H1 (cell line): ENCODE data around the gene TRNP1. TPM values are rescaled to one million over a fixed set of nuclear protein-coding genes. Genes with fewer than 3 reads are reported as not detected.

Experiments used
- CTCF ChIA-PET: fragments of 300-600 bp; sonication (Branson Sonifier 250); formaldehyde crosslinking; loops from one replicate; lab custom pipeline; 2021; ENCODE audit not compliant: partially characterized antibody; lab: Charles Lee
- POLR2A ChIA-PET: fragments of 300-600 bp; sonication (Branson Sonifier 250); formaldehyde crosslinking; loops from one replicate; lab custom pipeline; 2021; ENCODE audit warnings: inconsistent platforms; ENCODE audit not compliant: partially characterized antibody; lab: Charles Lee
- DNase-seq, 2 experiments: peaks; one replicate each; pipeline versions ENCODE4 v3.0.0 to v3.0.0-alpha.2; 2010 to 2022; ENCODE audit warnings: low spot score in 2 of 2, low read depth in 1 of 2, mixed read lengths in 1 of 2
- FAIRE-seq: peaks from 2 replicates; lab custom pipeline; 2011; peaks lifted over from hg19 to GRCh38; lab: Jason Lieb, UNC
- H2AFZ ChIP-seq: 2 replicates; pipeline ENCODE4 v1.8.1; 2012; ENCODE audit warnings: low read length, inconsistent platforms
- H2AK5ac ChIP-seq: 2 replicates; pipeline ENCODE4 v1.6.1; 2013; ENCODE audit warnings: low read depth, low read length
- H2BK120ac ChIP-seq: replicated peaks from 2 replicates; pipeline ENCODE3; 2013; ENCODE audit warnings: low read depth, low read length, inconsistent platforms
- H2BK12ac ChIP-seq: 2 replicates; pipeline ENCODE4 v1.6.1; 2013; ENCODE audit warnings: low read depth, low read length
- H2BK15ac ChIP-seq: 2 replicates; pipeline ENCODE4 v1.6.1; 2013; ENCODE audit warnings: low read length
- H2BK20ac ChIP-seq: 2 replicates; pipeline ENCODE4 v1.6.1; 2013; ENCODE audit warnings: low read length
- H2BK5ac ChIP-seq: 2 replicates; pipeline ENCODE4 v1.6.1; 2013; ENCODE audit warnings: low read depth, low read length
- H3K14ac ChIP-seq: 2 replicates; pipeline ENCODE4 v1.6.1; 2013; ENCODE audit warnings: inconsistent platforms; ENCODE audit not compliant: insufficient read length
- H3K18ac ChIP-seq: 2 replicates; pipeline ENCODE4 v1.6.1; 2013; ENCODE audit warnings: low read length; ENCODE audit errors: extremely low read depth
- H3K23ac ChIP-seq: 2 replicates; pipeline ENCODE4 v1.6.1; 2013; ENCODE audit warnings: inconsistent platforms; ENCODE audit not compliant: insufficient read length
- H3K23me2 ChIP-seq: 2 replicates; pipeline ENCODE4 v1.6.1; 2013; ENCODE audit warnings: low read depth, low read length
- H3K27ac ChIP-seq: 2 replicates; pipeline ENCODE4 v1.6.1; 2011; ENCODE audit warnings: low read depth, low read length, inconsistent platforms
- H3K27me3 ChIP-seq, 4 experiments: replicated peaks in 1 of 4; 1 replicate in 1 of 4; 2 replicates in 3 of 4; pipeline versions ENCODE4 v1.6.1 to v1.8.1; 2011 to 2013; ENCODE audit warnings: low read length in 3 of 4, mild to moderate bottlenecking in 3 of 4, inconsistent platforms in 2 of 4, mixed read lengths in 2 of 4, moderate library complexity in 1 of 4; ENCODE audit not compliant: control insufficient read depth in 3 of 4, insufficient read depth in 3 of 4; ENCODE audit errors: extremely low read depth in 1 of 4
- H3K36me3 ChIP-seq, 4 experiments: 2 replicates each; pipeline versions ENCODE4 v1.6.1 to v1.8.1; 2011 to 2013; ENCODE audit warnings: mild to moderate bottlenecking in 4 of 4, low read length in 3 of 4, moderate library complexity in 2 of 4, control low read depth in 1 of 4, inconsistent platforms in 1 of 4; ENCODE audit not compliant: insufficient read depth in 4 of 4, control insufficient read depth in 2 of 4
- H3K4ac ChIP-seq: replicated peaks from 2 replicates; pipeline ENCODE3; 2013; ENCODE audit warnings: low read length, low read depth, mixed read lengths, inconsistent platforms; ENCODE audit not compliant: insufficient read length
- H3K4me1 ChIP-seq, 4 experiments: replicated peaks in 1 of 4; 1 replicate in 1 of 4; 2 replicates in 3 of 4; pipeline versions ENCODE4 v1.6.1 to v1.8.1; 2011 to 2013; ENCODE audit warnings: low read length in 3 of 4, inconsistent platforms in 2 of 4, mixed read lengths in 1 of 4; ENCODE audit not compliant: insufficient read depth in 4 of 4, control insufficient read depth in 3 of 4
- H3K4me2 ChIP-seq, 2 experiments: 2 replicates each; pipeline versions ENCODE4 v1.6.1 to v1.8.1; 2011 to 2013; ENCODE audit warnings: low read depth in 2 of 2, low read length in 2 of 2, control low read depth in 1 of 2, inconsistent platforms in 1 of 2, mild to moderate bottlenecking in 1 of 2; ENCODE audit not compliant: insufficient read depth in 1 of 2
- H3K4me3 ChIP-seq, 4 experiments: fragments of 200-600, 300-600 bp in 1 of 4; sonication (generic), shearing (Covaris generic), sonication (Bioruptor Twin) in 1 of 4; 2 replicates each; pipeline versions ENCODE4 v1.5.1 to v1.8.1; 2011 to 2016; ENCODE audit warnings: low read length in 4 of 4, low read depth in 3 of 4, control low read depth in 2 of 4, inconsistent platforms in 2 of 4, mild to moderate bottlenecking in 2 of 4, mixed read lengths in 1 of 4, moderate library complexity in 1 of 4; ENCODE audit not compliant: insufficient read depth in 2 of 4; ENCODE audit errors: extremely low read depth in 1 of 4
- H3K56ac ChIP-seq: replicated peaks from 2 replicates; pipeline ENCODE3; 2013; ENCODE audit warnings: low read depth, mild to moderate bottlenecking, mixed read lengths, low read length, inconsistent platforms; ENCODE audit not compliant: insufficient read length
- H3K79me1 ChIP-seq: 2 replicates; pipeline ENCODE4 v1.6.1; 2013; ENCODE audit warnings: low read depth, low read length, control low read depth
- H3K79me2 ChIP-seq, 2 experiments: 2 replicates each; pipeline versions ENCODE4 v1.6.1 to v1.8.1; 2012 to 2013; ENCODE audit warnings: low read length in 2 of 2, mild to moderate bottlenecking in 2 of 2, inconsistent platforms in 1 of 2; ENCODE audit not compliant: insufficient read depth in 2 of 2, control insufficient read depth in 1 of 2
- H3K9ac ChIP-seq, 4 experiments: replicated peaks in 1 of 4; 1 replicate in 1 of 4; 2 replicates in 3 of 4; pipeline versions ENCODE4 v1.6.1 to v1.8.1; 2011 to 2013; ENCODE audit warnings: low read depth in 3 of 4, low read length in 3 of 4, control low read depth in 2 of 4, mild to moderate bottlenecking in 2 of 4, moderate library complexity in 2 of 4, inconsistent platforms in 1 of 4; ENCODE audit errors: extremely low read depth in 1 of 4
- H3K9me3 ChIP-seq, 2 experiments: 2 replicates each; pipeline versions ENCODE4 v1.6.1 to v1.8.1; 2012 to 2013; ENCODE audit warnings: mild to moderate bottlenecking in 2 of 2, moderate library complexity in 2 of 2, control low read depth in 1 of 2, inconsistent platforms in 1 of 2, low read depth in 1 of 2, low read length in 1 of 2, mixed read lengths in 1 of 2; ENCODE audit not compliant: insufficient read depth in 2 of 2
- H4K20me1 ChIP-seq, 2 experiments: replicated peaks in 1 of 2; 2 replicates each; pipeline versions ENCODE3 to v1.8.1; 2011 to 2013; ENCODE audit warnings: inconsistent platforms in 2 of 2, low read length in 2 of 2, mild to moderate bottlenecking in 1 of 2; ENCODE audit not compliant: insufficient read depth in 2 of 2, control insufficient read depth in 1 of 2
- H4K5ac ChIP-seq: 2 replicates; pipeline ENCODE4 v1.6.1; 2013; ENCODE audit warnings: low read length, low read depth, mixed read lengths, inconsistent platforms; ENCODE audit not compliant: insufficient read length
- H4K8ac ChIP-seq: 2 replicates; pipeline ENCODE4 v1.8.0; 2013; ENCODE audit warnings: mild to moderate bottlenecking, moderate library complexity, low read length, inconsistent platforms; ENCODE audit not compliant: insufficient read depth; ENCODE audit errors: extremely low read depth
- H4K91ac ChIP-seq: replicated peaks from 2 replicates; pipeline ENCODE3; 2013; ENCODE audit warnings: low read length, mixed read lengths, inconsistent platforms; ENCODE audit not compliant: insufficient read length
- HDAC6 ChIP-seq: IDR thresholded peaks from one replicate; pipeline ENCODE4 v1.7.1; 2012; ENCODE audit warnings: low read depth, mild to moderate bottlenecking, inconsistent platforms, low read length, moderate library complexity
- NANOG ChIP-seq: IDR thresholded peaks from 2 replicates; pipeline ENCODE4 v1.6.1; 2011; ENCODE audit warnings: low read length, low read depth, mild to moderate bottlenecking, inconsistent platforms; ENCODE audit not compliant: insufficient read depth, poor library complexity, severe bottlenecking
- NRF1 ChIP-seq: IDR thresholded peaks from 2 replicates; pipeline ENCODE4 v1.6.1; 2011; ENCODE audit warnings: mild to moderate bottlenecking, low read depth, low read length, improper control_type of control experiment
- SRF ChIP-seq: IDR thresholded peaks from 2 replicates; pipeline ENCODE4 v1.6.1; 2011; ENCODE audit warnings: mild to moderate bottlenecking, low read depth, low read length, moderate library complexity
- SUZ12 ChIP-seq: fragments of 200-600 bp; sonication (generic); IDR thresholded peaks from 2 replicates; pipeline ENCODE4 v1.6.1; 2012; ENCODE audit warnings: mild to moderate bottlenecking, inconsistent platforms, low read length, moderate library complexity, mixed read lengths
- TAF7 ChIP-seq: optimal IDR thresholded peaks from 2 replicates; pipeline ENCODE3; 2011; ENCODE audit warnings: low read depth, mild to moderate bottlenecking, inconsistent platforms, low read length, moderate library complexity, borderline replicate concordance
- whole genome bisulfite sequencing, 2 experiments: shearing (Covaris generic) in 1 of 2; methylation state at CpG; one replicate each; pipeline versions ENCODE4 v1.1.6 to v1.1.7; 2013 to 2015; ENCODE audit warnings: low lambda C conversion rate in 2 of 2, mixed read lengths in 2 of 2, inconsistent platforms in 1 of 2, low coverage in 1 of 2, missing lambda C conversion rate in 1 of 2; ENCODE audit not compliant: insufficient replicate concordance in 2 of 2, insufficient coverage in 1 of 2, insufficient read length in 1 of 2; ENCODE audit errors: extremely low coverage in 1 of 2, missing lambda C conversion rate in 1 of 2; 5-methylcytosine and 5-hydroxymethylcytosine counted together
- polyA plus RNA-seq, 7 experiments: library from polyadenylated mRNA; depleted of rRNA in 3 of 7; stranded (reverse) in 5 of 7; unstranded in 2 of 7; fragments of >200 nt in 5 of 7; fragments of 200-250 nt in 2 of 7; gene quantifications; 1 replicate in 5 of 7; 2 replicates in 1 of 7; 4 replicates in 1 of 7; pipeline versions ENCODE4 v1.2.1 to v1.2.3, GENCODE V29; 2011 to 2013; ENCODE audit warnings: missing spikeins in 2 of 7, mixed read lengths in 2 of 7
- total RNA-seq: library from RNA; stranded (reverse); fragmentation: NEBNext Ultra II Directional; extraction: Animal tissue kit (Norgen Biotek cat#: 25700); gene quantifications from 2 replicates; pipeline ENCODE4 v1.2.1, GENCODE V29; 2021
- TF ChIP-seq, protein P1 (sequence below): IDR thresholded peaks from 2 replicates; pipeline ENCODE4 v1.6.1; 2012; ENCODE audit warnings: inconsistent platforms

The TRNP1 gene
- total and polyA plus RNA-seq, 2 of the 8 experiments (the other 6 are each of a cell fraction or from before 2014, with no cell fraction given), result 51.7 to 102 TPM

DNA sequence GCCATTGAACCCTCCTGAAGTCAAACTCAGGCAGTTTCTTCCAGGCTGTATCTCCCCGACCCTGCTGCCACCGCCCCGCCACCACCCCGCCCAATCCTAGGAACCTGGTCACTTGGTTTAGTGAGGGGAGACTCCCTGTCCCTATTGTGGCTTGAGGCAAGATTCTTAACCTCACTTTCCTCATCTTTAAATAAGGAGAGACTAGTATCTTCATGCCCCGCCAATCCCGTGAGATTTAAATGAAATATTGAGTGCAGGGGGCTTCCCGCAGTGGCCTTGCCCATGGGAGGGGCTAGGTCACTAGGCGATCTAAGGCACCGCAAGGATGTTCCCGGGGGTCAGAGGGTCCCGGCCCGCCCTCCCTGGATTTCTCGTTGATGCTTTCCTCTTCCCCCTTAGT is 34.2 kb upstream of the TRNP1 start:
- Histone ChIP-seq H3K4me2 (peak overlapping the region; percentile 86 to 89), H2BK20ac (no peak overlapping the region), H3K36me3 (no peaks in the 10 kb centered on the region), H3K9me3 (no peaks in the 10 kb centered on the region), H3K56ac (no peak overlapping the region), H2BK120ac (no peak overlapping the region), H3K27me3 (no peaks in the 10 kb centered on the region), H2BK5ac (no peak overlapping the region), H3K4me1 (peaks cover 0 to 3% (median 0%) of the 10 kb centered on the region in 4 experiments; a peak in 3 of 7 replicates), H2AFZ (no peak overlapping the region), H3K79me1 (0 out of 2 replicates have a peak, but pooled peaks cover 2% of the 10 kb centered on the region), H2AK5ac (no peak overlapping the region), H4K91ac (peak overlapping the region; percentile 56), H3K4me3 (peak overlapping the region; percentile 84 to 97 (median 86)), H4K8ac (no peak overlapping the region), H2BK15ac (no peak overlapping the region), H4K20me1 (peaks cover 1 to 2% of the 10 kb centered on the region in 2 experiments), H3K23me2 (peaks cover 9% of the 10 kb centered on the region), H3K9ac (peak overlapping the region in 1 of 4 experiments; percentile 32; a peak in 3 of 7 replicates), H4K5ac (no peak overlapping the region), H3K4ac (no peak overlapping the region), H3K79me2 (peaks cover 0 to 9% of the 10 kb centered on the region in 2 experiments; a peak in 2 of 4 replicates), H3K27ac (no peak overlapping the region), H2BK12ac (no peak overlapping the region), H3K18ac (0 out of 2 replicates have a peak overlapping the region, but pooled peaks have one; percentile 21), H3K23ac (no peak overlapping the region), H3K14ac (no peak overlapping the region)
- ChIA-PET CTCF (interaction anchor here (1.3 to 1.5 kb wide), 3 partner anchors 10 to 84 kb away, joined by 3 to 6 read pairs (median 3); partner anchors contain the start of gene GPATCH3), POLR2A (interaction anchor here (1.5 to 3.5 kb wide), 7 partner anchors 9 to 36 kb away, joined by 4 to 35 read pairs (median 8); partner anchors contain the start of gene TRNP1)
- DNase-seq, result no peak
- FAIRE-seq, result no peak
- 44% methylated on average over 9 of the region's 13 CpGs; no CpG with 5 or more reads in 1 of the 2 experiments for WGBS, 2 experiments
- TF ChIP-seq, protein P1, sequence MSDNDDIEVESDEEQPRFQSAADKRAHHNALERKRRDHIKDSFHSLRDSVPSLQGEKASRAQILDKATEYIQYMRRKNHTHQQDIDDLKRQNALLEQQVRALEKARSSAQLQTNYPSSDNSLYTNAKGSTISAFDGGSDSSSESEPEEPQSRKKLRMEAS, result no peak
- TF ChIP-seq NRF1 (no peak), HDAC6 (no peak), SUZ12 (no peak), TAF7 (no peak), SRF (no peak), NANOG (no peak)
